ENCODE data around the gene C1orf74.

The C1orf74 gene

GRCh38 chr1:209747580-209748262, 36.6 kb downstream of the C1orf74 start:
- in situ Hi-C loops (cut with MboI; ENCODE audit: low sequenced_read_pairs) = no loop called here

DNA sequence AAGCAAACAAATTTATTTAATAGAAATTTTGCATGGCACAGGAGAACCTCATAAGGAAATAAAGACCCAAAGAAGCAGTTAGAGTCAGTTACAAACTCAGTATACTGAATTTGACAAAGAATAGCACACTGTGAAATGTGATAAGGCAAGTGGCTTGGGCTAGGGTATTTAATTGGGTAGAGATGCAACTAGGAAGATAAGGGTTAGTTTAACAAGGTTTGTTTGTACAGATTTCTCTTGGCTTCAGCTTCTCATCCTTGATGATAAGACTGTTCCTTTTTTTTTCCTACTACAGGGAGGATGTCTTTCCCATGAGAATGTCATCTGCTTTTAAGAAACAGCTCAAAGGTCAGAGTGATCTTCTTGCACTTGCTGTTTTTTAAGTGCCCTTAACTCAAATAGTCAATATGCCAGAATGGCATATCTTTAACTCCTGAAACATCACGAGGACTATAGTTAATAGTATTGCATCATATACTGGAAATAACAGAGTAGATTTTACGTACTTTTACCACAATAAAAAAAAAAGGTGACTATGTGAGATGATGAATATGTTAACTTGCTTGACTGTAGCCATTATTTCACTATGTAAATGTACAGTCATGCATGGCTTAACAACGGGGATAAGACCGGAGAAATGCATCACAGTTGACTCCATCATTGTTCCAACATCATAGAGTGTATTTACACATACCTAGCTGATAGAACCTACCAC, 37.8 kb downstream of the C1orf74 start:
- in situ Hi-C loops (cut with MboI; ENCODE audit: low sequenced_read_pairs) = no loop called here

DNA sequence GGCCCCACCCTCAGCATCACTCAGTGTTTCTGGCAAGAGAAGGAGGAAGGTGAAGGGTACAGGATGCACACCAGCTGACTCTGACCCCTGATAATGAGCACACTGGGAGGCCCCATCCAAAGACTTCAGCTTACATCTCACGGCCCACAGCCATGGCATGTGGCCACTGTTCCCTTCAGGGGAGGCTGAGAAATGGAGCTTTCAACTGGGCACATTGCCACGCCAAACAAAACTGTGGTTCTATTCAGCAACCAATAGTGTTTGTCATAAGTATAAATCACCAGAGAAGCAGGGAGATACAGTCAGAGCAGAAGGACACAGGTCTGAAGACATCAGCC, 41.2 kb downstream of the C1orf74 start:
- in situ Hi-C loops (cut with MboI; ENCODE audit: low sequenced_read_pairs) = no loop called here

DNA sequence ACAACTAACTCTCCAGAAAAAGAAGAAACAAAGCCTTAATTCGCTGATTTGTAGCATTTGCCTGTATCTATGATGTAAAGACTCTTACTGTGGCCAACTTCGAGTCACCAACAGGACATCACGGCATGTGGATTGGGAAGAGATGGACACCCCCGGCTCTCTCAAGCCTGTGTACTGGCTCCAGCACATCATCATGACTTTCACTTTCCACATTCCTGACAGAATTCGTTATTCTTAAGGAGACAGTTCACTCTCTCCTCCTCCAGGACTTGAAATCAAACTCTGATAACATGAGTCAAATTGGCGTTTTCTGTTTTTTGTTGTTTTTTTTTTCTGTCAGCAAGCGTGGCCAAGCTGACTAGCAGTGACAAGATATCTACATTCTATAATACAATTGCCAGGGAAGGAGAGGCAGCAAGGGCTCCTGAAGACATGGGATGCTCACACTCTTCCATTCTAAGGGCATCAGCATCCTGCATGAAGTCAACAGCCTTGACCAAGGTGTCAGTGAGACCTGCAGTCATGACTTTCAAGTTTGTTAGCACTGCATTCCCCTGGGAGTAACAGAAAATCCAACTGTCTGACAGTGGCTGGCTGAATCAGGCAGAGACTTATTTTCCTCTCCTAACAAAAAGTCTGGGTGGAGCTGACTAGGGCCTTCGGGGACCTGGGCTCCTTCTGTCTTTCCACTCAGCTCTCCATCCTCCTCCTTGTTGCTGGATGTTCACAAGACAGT, 41.8 kb downstream of the C1orf74 start:
- in situ Hi-C loops (cut with MboI; ENCODE audit: low sequenced_read_pairs) = no loop called here

DNA sequence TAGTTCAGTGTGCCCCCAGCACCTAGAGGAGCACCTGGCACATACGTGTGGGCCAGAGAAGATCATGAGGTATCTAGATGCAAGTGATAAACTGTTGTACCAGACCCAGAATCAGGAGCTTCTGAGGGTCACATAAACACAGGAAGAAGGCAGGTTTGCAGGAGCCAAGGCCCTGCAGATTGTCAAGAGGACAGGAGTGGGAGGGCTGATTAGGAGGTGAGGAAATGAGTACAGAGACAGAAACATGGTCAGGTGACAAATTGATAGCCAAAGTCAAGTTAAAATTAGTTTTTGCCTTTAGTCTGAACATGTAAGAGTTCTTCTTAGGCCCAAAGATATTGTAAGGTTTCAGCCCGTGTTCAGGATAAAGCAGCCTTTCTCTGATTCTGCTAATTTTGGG, 42.5 kb downstream of the C1orf74 start:
- in situ Hi-C loops (cut with MboI; ENCODE audit: low sequenced_read_pairs) = no loop called here

- in situ Hi-C loops (cut with MboI; ENCODE audit: low sequenced_read_pairs) = no loop called here
Observed at GRCh38 chr1:209741193-209741592, 43.2 kb downstream of the C1orf74 start.

GRCh38 chr1:209738270-209738669, 46.1 kb downstream of the C1orf74 start:
- in situ Hi-C loops (cut with MboI; ENCODE audit: low sequenced_read_pairs) = no loop called here

DNA sequence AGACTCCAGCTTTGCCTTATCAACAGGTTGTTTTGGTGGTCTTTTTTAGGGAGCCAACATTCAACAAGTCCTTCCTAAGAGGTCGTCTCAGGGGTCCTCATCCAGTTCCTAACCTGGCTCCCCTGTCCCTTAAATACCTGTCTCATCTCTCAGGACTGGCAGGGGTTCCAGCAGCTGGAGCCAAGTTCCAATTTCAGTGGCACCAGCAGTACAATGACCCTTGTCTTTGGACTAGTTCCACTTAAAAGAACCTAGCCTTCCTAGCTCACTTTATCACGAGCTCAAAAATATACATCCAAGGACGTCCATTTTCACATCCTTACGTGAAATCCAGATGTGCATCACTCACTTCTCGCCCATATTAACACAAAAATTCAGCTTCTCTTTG, 47.2 kb downstream of the C1orf74 start:
- in situ Hi-C loops (cut with MboI; ENCODE audit: low sequenced_read_pairs) = no loop called here

DNA sequence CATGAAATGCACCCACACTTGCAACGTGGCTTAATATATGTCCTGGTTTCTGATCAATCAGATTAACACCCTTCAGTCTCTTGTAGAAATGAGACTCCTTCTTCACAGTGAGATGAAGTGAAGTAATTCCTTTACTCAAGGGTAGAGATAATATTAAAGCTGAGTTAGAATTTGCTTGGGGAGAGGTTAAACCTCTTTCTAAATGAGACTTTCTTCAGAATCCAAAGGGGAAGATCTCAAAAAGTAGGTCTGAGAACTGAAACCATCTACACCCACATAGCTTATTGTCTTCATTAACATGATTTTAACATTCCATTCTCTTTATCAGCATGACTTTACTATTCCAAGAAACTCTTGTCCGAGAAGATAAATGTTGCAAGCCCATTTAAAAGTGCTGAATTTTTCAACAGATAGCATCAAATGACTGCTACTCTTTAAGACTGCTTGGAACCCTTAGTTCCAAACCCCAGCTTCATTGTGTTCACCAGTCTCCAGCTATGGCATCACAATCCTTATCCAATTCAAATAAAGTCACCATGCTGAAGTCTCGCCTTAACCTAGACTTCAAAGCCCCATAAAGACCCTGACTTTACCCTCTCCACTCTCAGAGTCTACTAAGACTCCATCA, 47.8 kb downstream of the C1orf74 start:
- in situ Hi-C loops (cut with MboI; ENCODE audit: low sequenced_read_pairs) = no loop called here

- in situ Hi-C loops (cut with MboI; ENCODE audit: low sequenced_read_pairs) = no loop called here
Observed at GRCh38 chr1:209733409-209734192, 50.8 kb downstream of the C1orf74 start.

DNA sequence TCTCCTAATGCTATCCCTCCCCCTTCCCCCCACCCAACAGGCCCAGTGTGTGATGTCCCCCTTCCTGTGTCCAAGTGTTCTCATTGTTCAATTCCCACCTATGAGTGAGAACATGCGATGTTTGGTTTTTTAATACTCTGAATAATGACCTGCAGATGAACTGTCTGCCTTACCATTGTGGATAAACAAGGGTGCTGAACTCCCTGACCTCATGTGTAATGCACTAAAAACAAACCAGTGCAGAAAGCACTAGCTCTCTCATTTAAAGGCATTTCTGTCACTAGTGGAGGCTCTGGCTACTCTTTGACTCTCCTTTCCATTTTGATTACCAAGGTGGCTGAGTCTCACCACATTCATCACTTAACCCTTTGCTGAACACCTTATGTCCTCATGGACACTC, 51.6 kb downstream of the C1orf74 start:
- in situ Hi-C loops (cut with MboI; ENCODE audit: low sequenced_read_pairs) = no loop called here

GRCh38 chr1:209729436-209729835, 54.9 kb downstream of the C1orf74 start:
- in situ Hi-C loops (cut with MboI; ENCODE audit: low sequenced_read_pairs) = no loop called here

All from hTERT RPE-1 (cell line).